HepG2 (cell line): ENCODE results near the gene ZNF280A. TPM values are rescaled to one million over a fixed set of nuclear protein-coding genes. Genes with fewer than 3 reads are reported as not detected.

Experiments
- ATAC-seq: fragments of 200-7000 bp; cut with Tn5 transposase; 3 replicates; pipeline ENCODE4 v1.9.1; 2020; ENCODE audit warnings: mild to moderate bottlenecking, moderate library complexity
- BruUV-seq: library from RNA; stranded (reverse); fragments of 400-500 nt; replicated peaks from 2 replicates; lab custom pipeline; 2021; lab: Mats Ljungman, UMichigan
- CTCF ChIA-PET: fragments of 300-600 bp; formaldehyde crosslinking; extraction: SDS; loops from one replicate; lab custom pipeline; 2021; ENCODE audit warnings: low total read pairs, inconsistent platforms, low intra/inter-chr PET ratio; lab: Yijun Ruan, JAX
- POLR2A ChIA-PET: fragments of 350-600 bp; sonication (Branson Sonifier 250); formaldehyde crosslinking; loops from one replicate; lab custom pipeline; 2020; ENCODE audit warnings: antibody characterized with exemption, inconsistent platforms; lab: Yijun Ruan, JAX
- DNase-seq: peaks from one replicate; pipeline ENCODE4 v3.0.0-alpha.2; 2015; ENCODE audit warnings: low spot score
- FAIRE-seq: peaks from 3 replicates; lab custom pipeline; 2011; peaks lifted over from hg19 to GRCh38; lab: Jason Lieb, UNC
- H2AFZ ChIP-seq: one replicate; pipeline ENCODE4 v1.6.1; 2011; ENCODE audit warnings: low read length, inconsistent platforms
- H3K27ac ChIP-seq: fragments of 300-600 bp; 3 replicates; pipeline ENCODE4 v1.8.0; 2011; ENCODE audit warnings: mixed run types, mild to moderate bottlenecking, mixed read lengths, low read length, inconsistent platforms; ENCODE audit not compliant: insufficient read depth; ENCODE audit errors: extremely low read length
- H3K27me3 ChIP-seq, 2 experiments: fragments of 200-600 bp in 1 of 2; 2 replicates in 1 of 2; 3 replicates in 1 of 2; pipeline versions ENCODE4 v1.6.0 to v1.8.0; 2011; ENCODE audit warnings: low read length in 2 of 2, mild to moderate bottlenecking in 2 of 2, moderate library complexity in 2 of 2, inconsistent platforms in 1 of 2; ENCODE audit not compliant: insufficient read depth in 2 of 2, control insufficient read depth in 1 of 2
- H3K36me3 ChIP-seq, 2 experiments: fragments of 200-600 bp in 1 of 2; replicated peaks in 1 of 2; 2 replicates in 1 of 2; 3 replicates in 1 of 2; pipeline versions ENCODE4 v1.5.1 to v1.8.0; 2011; ENCODE audit warnings: low read length in 2 of 2, inconsistent platforms in 1 of 2; ENCODE audit not compliant: insufficient read depth in 2 of 2, control insufficient read depth in 1 of 2
- H3K4me1 ChIP-seq: 2 replicates; pipeline ENCODE4 v1.5.1; 2012; ENCODE audit warnings: low read length, inconsistent platforms; ENCODE audit not compliant: insufficient read depth
- H3K4me2 ChIP-seq: 2 replicates; pipeline ENCODE4 v1.6.0; 2011; ENCODE audit warnings: low read depth, low read length, inconsistent platforms
- H3K4me3 ChIP-seq, 3 experiments: fragments of 200-600 bp in 1 of 3; sonication (generic), shearing (Covaris generic) in 1 of 3; replicated peaks in 1 of 3; 2 replicates each; pipeline ENCODE4 v1.5.1; 2011 to 2016; ENCODE audit warnings: low read length in 3 of 3, inconsistent platforms in 2 of 3, low read depth in 2 of 3, mild to moderate bottlenecking in 2 of 3, control low read depth in 1 of 3, mixed read lengths in 1 of 3; ENCODE audit not compliant: insufficient read depth in 1 of 3
- H3K79me2 ChIP-seq: one replicate; pipeline ENCODE4 v1.6.1; 2011; ENCODE audit warnings: low read length, inconsistent platforms; ENCODE audit not compliant: insufficient read depth
- H3K9ac ChIP-seq: 2 replicates; pipeline ENCODE4 v1.6.0; 2011; ENCODE audit warnings: mild to moderate bottlenecking, low read depth, low read length, inconsistent platforms; ENCODE audit not compliant: insufficient read depth
- H3K9me3 ChIP-seq: 2 replicates; pipeline ENCODE4 v1.5.1; 2012; ENCODE audit warnings: mild to moderate bottlenecking, low read length
- H4K20me1 ChIP-seq: 2 replicates; pipeline ENCODE4 v1.6.0; 2011; ENCODE audit warnings: inconsistent platforms, mild to moderate bottlenecking, low read length, moderate library complexity; ENCODE audit not compliant: insufficient read depth
- CREB1 ChIP-seq, 2 experiments: fragments of 450-650 bp in 1 of 2; IDR thresholded peaks; 2 replicates each; pipeline ENCODE4 v1.6.1; 2016 to 2017; ENCODE audit warnings: control low read depth in 1 of 2, mild to moderate bottlenecking in 1 of 2, missing compliant biosample characterization in 1 of 2, missing genetic modification characterization in 1 of 2
- NFRKB ChIP-seq: fragments of 450-650 bp; IDR thresholded peaks from 2 replicates; pipeline ENCODE4 v1.6.1; 2017
- ZNF224 ChIP-seq: sonication (generic); formaldehyde crosslinking; IDR thresholded peaks from 2 replicates; pipeline ENCODE4 v1.5.0; 2020; ENCODE audit warnings: mild to moderate bottlenecking, missing genetic modification reagents
- ZNF253 ChIP-seq: sonication (generic); formaldehyde crosslinking; IDR thresholded peaks from 2 replicates; pipeline ENCODE4 v1.8.0; 2022; ENCODE audit warnings: mild to moderate bottlenecking, missing genetic modification reagents, borderline replicate concordance
- ZNF816 ChIP-seq: sonication (generic); formaldehyde crosslinking; IDR thresholded peaks from 2 replicates; pipeline ENCODE4 v1.8.0; 2022; ENCODE audit warnings: missing genetic modification reagents, mild to moderate bottlenecking, borderline replicate concordance
- WGBS: methylation state at CpG from one replicate; pipeline ENCODE4 v1.1.6; 2017; ENCODE audit warnings: low lambda C conversion rate; 5-methylcytosine and 5-hydroxymethylcytosine counted together
- in situ Hi-C: cut with HindIII; loops from 2 replicates; pipeline ENCODE4 v1.10.0; 2017; ENCODE audit warnings: low pct_unique_long_range_greater_than_20kb; ENCODE audit not compliant: extremely low pct_ligation_motif_present
- intact Hi-C: fragments of 100-400 bp; cut with micrococcal nuclease; formaldehyde crosslinking; loops from one replicate; pipeline ENCODE4 v1.10.0; 2022; ENCODE audit not compliant: unreplicated experiment
- polyA plus RNA-seq, 8 experiments: library from polyadenylated mRNA; depleted of rRNA in 3 of 8; stranded (reverse) in 7 of 8; unstranded in 1 of 8; fragments of >200 nt; fragmentation: Illumina TruSeq in 4 of 8; extraction: Trizol in 4 of 8; gene quantifications; 2 replicates each; pipeline versions ENCODE4 v1.2.1 to v1.2.3, GENCODE V29; 2011 to 2016; ENCODE audit warnings: low read depth in 4 of 8, missing spikeins in 1 of 8, mixed read lengths in 1 of 8; ENCODE audit not compliant: insufficient read depth in 1 of 8
- total RNA-seq, 5 experiments: library from RNA; depleted of rRNA; stranded (reverse); fragments of >200 nt; fragmentation: Illumina TruSeq; extraction: Trizol; gene quantifications; 2 replicates each; pipeline ENCODE4 v1.2.3, GENCODE V29; 2016; ENCODE audit warnings: low read depth in 1 of 5
- TF ChIP-seq, protein P1 (sequence below): sonication (generic); formaldehyde crosslinking; IDR thresholded peaks from 2 replicates; pipeline ENCODE4 v1.5.0; 2020; ENCODE audit warnings: mild to moderate bottlenecking, missing genetic modification reagents
- TF ChIP-seq, protein P2 (sequence below): sonication (generic); formaldehyde crosslinking; IDR thresholded peaks from 2 replicates; pipeline ENCODE4 v1.8.0; 2022; ENCODE audit warnings: low read depth, missing genetic modification reagents

The ZNF280A gene
- total and polyA plus RNA-seq, 2 of the 13 experiments (the other 11 are each of a cell fraction or from before 2014, with no cell fraction given) = 1.4 to 2.9 TPM

- no peak for FAIRE-seq
- CTCF ChIA-PET = no interaction called here
- POLR2A ChIA-PET = no interaction called here
These were observed 54.3 kb downstream of the ZNF280A start for GRCh38 chr22:22465782-22466181.

More at GRCh38 chr22:22465782-22466181, 54.3 kb downstream of the ZNF280A start:
- H3K9me3 ChIP-seq = peaks cover 4% of the 10 kb centered on the region; the same call in 1 of the 2 replicates
- H3K79me2 ChIP-seq = no peaks in the 10 kb centered on the region
- 7% methylated on average over 1 of the region's 1 CpG for WGBS
- no peak overlapping the region for H3K27ac ChIP-seq
- intact Hi-C loops (loop anchor here (10.0 kb wide), 1 partner anchor 119 kb away; no protein-coding TSS in a partner anchor), in situ Hi-C loops (no loop called here)
- H3K4me2 ChIP-seq = no peak overlapping the region
- BruUV-seq = no TSS peak
- ATAC-seq (no peak), DNase-seq (no peak)
- no peak overlapping the region for H3K4me3 ChIP-seq
- no peaks in the 10 kb centered on the region for H4K20me1 ChIP-seq
- H3K4me1 ChIP-seq = no peaks in the 10 kb centered on the region
- no peak overlapping the region for H3K9ac ChIP-seq
- H3K36me3 ChIP-seq = no peaks in the 10 kb centered on the region
- H2AFZ ChIP-seq = no peak overlapping the region
- H3K27me3 ChIP-seq = peaks cover 0 to 6% of the 10 kb centered on the region in 2 experiments; a peak in 1 of 5 replicates
- TF ChIP-seq, protein P1, sequence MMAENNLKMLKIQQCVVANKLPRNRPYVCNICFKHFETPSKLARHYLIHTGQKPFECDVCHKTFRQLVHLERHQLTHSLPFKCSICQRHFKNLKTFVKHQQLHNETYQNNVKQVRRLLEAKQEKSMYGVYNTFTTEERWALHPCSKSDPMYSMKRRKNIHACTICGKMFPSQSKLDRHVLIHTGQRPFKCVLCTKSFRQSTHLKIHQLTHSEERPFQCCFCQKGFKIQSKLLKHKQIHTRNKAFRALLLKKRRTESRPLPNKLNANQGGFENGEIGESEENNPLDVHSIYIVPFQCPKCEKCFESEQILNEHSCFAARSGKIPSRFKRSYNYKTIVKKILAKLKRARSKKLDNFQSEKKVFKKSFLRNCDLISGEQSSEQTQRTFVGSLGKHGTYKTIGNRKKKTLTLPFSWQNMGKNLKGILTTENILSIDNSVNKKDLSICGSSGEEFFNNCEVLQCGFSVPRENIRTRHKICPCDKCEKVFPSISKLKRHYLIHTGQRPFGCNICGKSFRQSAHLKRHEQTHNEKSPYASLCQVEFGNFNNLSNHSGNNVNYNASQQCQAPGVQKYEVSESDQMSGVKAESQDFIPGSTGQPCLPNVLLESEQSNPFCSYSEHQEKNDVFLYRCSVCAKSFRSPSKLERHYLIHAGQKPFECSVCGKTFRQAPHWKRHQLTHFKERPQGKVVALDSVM (CRISPR knock-in tag) = no peak
- no peak for TF ChIP-seq ZNF224 (CRISPR knock-in tag)
- TF ChIP-seq NFRKB = no peak
- no peak for TF ChIP-seq ZNF816 (CRISPR knock-in tag)
- TF ChIP-seq, protein P2, sequence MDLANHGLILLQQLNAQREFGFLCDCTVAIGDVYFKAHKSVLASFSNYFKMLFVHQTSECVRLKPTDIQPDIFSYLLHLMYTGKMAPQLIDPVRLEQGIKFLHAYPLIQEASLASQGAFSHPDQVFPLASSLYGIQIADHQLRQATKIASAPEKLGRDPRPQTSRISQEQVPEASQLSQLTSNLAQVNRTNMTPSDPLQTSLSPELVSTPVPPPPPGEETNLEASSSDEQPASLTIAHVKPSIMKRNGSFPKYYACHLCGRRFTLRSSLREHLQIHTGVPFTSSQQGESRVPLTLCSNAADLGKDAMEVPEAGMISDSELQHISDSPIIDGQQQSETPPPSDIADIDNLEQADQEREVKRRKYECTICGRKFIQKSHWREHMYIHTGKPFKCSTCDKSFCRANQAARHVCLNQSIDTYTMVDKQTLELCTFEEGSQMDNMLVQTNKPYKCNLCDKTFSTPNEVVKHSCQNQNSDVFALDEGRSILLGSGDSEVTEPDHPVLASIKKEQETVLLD (CRISPR knock-in tag) = no peak
- TF ChIP-seq CREB1 (IDR thresholded peaks at IDR 0.05) = no peak
- TF ChIP-seq CREB1 (CRISPR knock-in tag; IDR thresholded peaks at IDR 0.05) = no peak
- TF ChIP-seq ZNF253 = no peak
